ENCODE measurements around the gene POGLUT2. TPM values are rescaled to one million over a fixed set of nuclear protein-coding genes. Genes with fewer than 3 reads are reported as not detected.

Gene POGLUT2
- total RNA-seq, 1 donor, result 15.9 TPM

- Histone ChIP-seq H3K4me3 (ENCODE audit: insufficient read depth, low read length) (no peak overlapping the region), H3K27ac (ENCODE audit: low read depth, low read length) (no peak overlapping the region), H2AFZ (ENCODE audit: low read length) (no peak overlapping the region), H3K79me2 (ENCODE audit: insufficient read depth, low read length) (peaks cover 29% of the 10 kb centered on the region), H3K27me3 (ENCODE audit: insufficient read depth, low read length) (no peaks in the 10 kb centered on the region), H3K9me3 (ENCODE audit: low read depth, low read length) (no peaks in the 10 kb centered on the region), H3K4me1 (ENCODE audit: insufficient read depth, low read length) (peaks cover 2% of the 10 kb centered on the region), H4K20me1 (ENCODE audit: insufficient read depth, low read length) (no peaks in the 10 kb centered on the region), H3K4me2 (ENCODE audit: insufficient read depth, low read length) (no peak overlapping the region), H3K36me3 (ENCODE audit: insufficient read depth, low read length) (peaks cover 10% of the 10 kb centered on the region)
- DNase-seq (ENCODE audit: insufficient read length, low spot score, missing footprints), result no peak
- TF ChIP-seq, protein P1, sequence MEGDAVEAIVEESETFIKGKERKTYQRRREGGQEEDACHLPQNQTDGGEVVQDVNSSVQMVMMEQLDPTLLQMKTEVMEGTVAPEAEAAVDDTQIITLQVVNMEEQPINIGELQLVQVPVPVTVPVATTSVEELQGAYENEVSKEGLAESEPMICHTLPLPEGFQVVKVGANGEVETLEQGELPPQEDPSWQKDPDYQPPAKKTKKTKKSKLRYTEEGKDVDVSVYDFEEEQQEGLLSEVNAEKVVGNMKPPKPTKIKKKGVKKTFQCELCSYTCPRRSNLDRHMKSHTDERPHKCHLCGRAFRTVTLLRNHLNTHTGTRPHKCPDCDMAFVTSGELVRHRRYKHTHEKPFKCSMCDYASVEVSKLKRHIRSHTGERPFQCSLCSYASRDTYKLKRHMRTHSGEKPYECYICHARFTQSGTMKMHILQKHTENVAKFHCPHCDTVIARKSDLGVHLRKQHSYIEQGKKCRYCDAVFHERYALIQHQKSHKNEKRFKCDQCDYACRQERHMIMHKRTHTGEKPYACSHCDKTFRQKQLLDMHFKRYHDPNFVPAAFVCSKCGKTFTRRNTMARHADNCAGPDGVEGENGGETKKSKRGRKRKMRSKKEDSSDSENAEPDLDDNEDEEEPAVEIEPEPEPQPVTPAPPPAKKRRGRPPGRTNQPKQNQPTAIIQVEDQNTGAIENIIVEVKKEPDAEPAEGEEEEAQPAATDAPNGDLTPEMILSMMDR (IDR thresholded peaks at IDR 0.05; ENCODE audit: extremely low read depth, low read depth, low read length), result no peak
Measured at GRCh38 chr13:102769679-102770078, 29.1 kb downstream of the POGLUT2 start.

- Histone ChIP-seq H2AFZ (ENCODE audit: low read length) (no peak overlapping the region), H3K9me3 (ENCODE audit: low read depth, low read length) (no peaks in the 10 kb centered on the region), H3K4me3 (ENCODE audit: insufficient read depth, low read length) (no peak overlapping the region), H3K4me2 (ENCODE audit: insufficient read depth, low read length) (no peak overlapping the region), H3K79me2 (ENCODE audit: insufficient read depth, low read length) (peaks cover 29% of the 10 kb centered on the region), H3K4me1 (ENCODE audit: insufficient read depth, low read length) (peaks cover 2% of the 10 kb centered on the region), H3K27me3 (ENCODE audit: insufficient read depth, low read length) (no peaks in the 10 kb centered on the region), H3K27ac (ENCODE audit: low read depth, low read length) (no peak overlapping the region), H4K20me1 (ENCODE audit: insufficient read depth, low read length) (no peaks in the 10 kb centered on the region), H3K36me3 (ENCODE audit: insufficient read depth, low read length) (peaks cover 10% of the 10 kb centered on the region)
- DNase-seq (ENCODE audit: insufficient read length, low spot score, missing footprints), result peak; percentile 10
- TF ChIP-seq, protein P1 (IDR thresholded peaks at IDR 0.05; ENCODE audit: extremely low read depth, low read depth, low read length), result no peak
Measured at GRCh38 chr13:102768909-102769308, 29.9 kb downstream of the POGLUT2 start.

GRCh38 chr13:102763741-102764140 lies 35.0 kb downstream of the POGLUT2 start:
- Histone ChIP-seq H3K27me3 (ENCODE audit: insufficient read depth, low read length) (no peaks in the 10 kb centered on the region), H3K4me3 (ENCODE audit: insufficient read depth, low read length) (no peak overlapping the region), H3K79me2 (ENCODE audit: insufficient read depth, low read length) (no peaks in the 10 kb centered on the region), H3K4me2 (ENCODE audit: insufficient read depth, low read length) (no peak overlapping the region), H3K4me1 (ENCODE audit: insufficient read depth, low read length) (no peaks in the 10 kb centered on the region), H3K27ac (ENCODE audit: low read depth, low read length) (no peak overlapping the region), H2AFZ (ENCODE audit: low read length) (no peak overlapping the region), H4K20me1 (ENCODE audit: insufficient read depth, low read length) (no peaks in the 10 kb centered on the region), H3K36me3 (ENCODE audit: insufficient read depth, low read length) (peaks cover 10% of the 10 kb centered on the region), H3K9me3 (ENCODE audit: low read depth, low read length) (no peaks in the 10 kb centered on the region)
- DNase-seq (ENCODE audit: insufficient read length, low spot score, missing footprints), result no peak
- TF ChIP-seq, protein P1 (IDR thresholded peaks at IDR 0.05; ENCODE audit: extremely low read depth, low read depth, low read length), result no peak

GRCh38 chr13:102761071-102761470 lies 37.7 kb downstream of the POGLUT2 start:
- no peaks in the 10 kb centered on the region for H3K9me3 ChIP-seq (ENCODE audit: low read depth, low read length)

More at GRCh38 chr13:102761071-102761470, 37.7 kb downstream of the POGLUT2 start:
- DNase-seq (ENCODE audit: insufficient read length, low spot score, missing footprints), result no peak
- H3K4me3 ChIP-seq (ENCODE audit: insufficient read depth, low read length), result no peak overlapping the region
- H2AFZ ChIP-seq (ENCODE audit: low read length), result no peak overlapping the region
- H3K27me3 ChIP-seq (ENCODE audit: insufficient read depth, low read length), result no peaks in the 10 kb centered on the region
- H3K27ac ChIP-seq (ENCODE audit: low read depth, low read length), result no peak overlapping the region
- no peaks in the 10 kb centered on the region for H3K79me2 ChIP-seq (ENCODE audit: insufficient read depth, low read length)
- no peaks in the 10 kb centered on the region for H3K4me1 ChIP-seq (ENCODE audit: insufficient read depth, low read length)
- H3K36me3 ChIP-seq (ENCODE audit: insufficient read depth, low read length), result peaks cover under 1% of the 10 kb centered on the region
- no peak overlapping the region for H3K4me2 ChIP-seq (ENCODE audit: insufficient read depth, low read length)
- no peaks in the 10 kb centered on the region for H4K20me1 ChIP-seq (ENCODE audit: insufficient read depth, low read length)
- TF ChIP-seq, protein P1 (IDR thresholded peaks at IDR 0.05; ENCODE audit: extremely low read depth, low read depth, low read length), result no peak

Data from osteoblast (primary cell).